Fibroblast of upper back skin (primary cell): Measurements from ENCODE around the gene PDCD6IP.
"Not testable (repeated sequence)": the region's sequence is repeated elsewhere in the genome, so short reads cannot be mapped to it uniquely, and the experiment has no call there.

Experiments
- DNase-seq: peaks from one replicate; pipeline ENCODE4 v3.0.0-alpha.2; 2013

The PDCD6IP gene

GRCh38 chr3:33792167-33792892, 6.1 kb upstream of the PDCD6IP start:
- DNase-seq: no peak

- DNase-seq: no peak
Observed at GRCh38 chr3:33795131-33795530, 3.3 kb upstream of the PDCD6IP start.

GRCh38 chr3:33795856-33796536, 2.4 kb upstream of the PDCD6IP start:
- no peak for DNase-seq

- no peak for DNase-seq
Observed at GRCh38 chr3:33798113-33798417, 365 bp upstream of the PDCD6IP start.

GRCh38 chr3:33799202-33799551, 747 bp downstream of the PDCD6IP start:
- DNase-seq: no peak

GRCh38 chr3:33803252-33803651, 4.8 kb downstream of the PDCD6IP start:
- DNase-seq: no peak

GRCh38 chr3:33803894-33804526, 5.6 kb downstream of the PDCD6IP start:
- no peak for DNase-seq

GRCh38 chr3:33807191-33807590, 8.8 kb downstream of the PDCD6IP start:
- no peak for DNase-seq

- DNase-seq: no peak
Observed at GRCh38 chr3:33808559-33808958, 10.1 kb downstream of the PDCD6IP start.

GRCh38 chr3:33810545-33810944, 12.1 kb downstream of the PDCD6IP start:
- no peak for DNase-seq

GRCh38 chr3:33821989-33822388, 23.6 kb downstream of the PDCD6IP start:
- no peak for DNase-seq

GRCh38 chr3:33823821-33824220, 25.4 kb downstream of the PDCD6IP start:
- DNase-seq: no peak

GRCh38 chr3:33825111-33825510, 26.7 kb downstream of the PDCD6IP start:
- DNase-seq: no peak

GRCh38 chr3:33826206-33826605, 27.8 kb downstream of the PDCD6IP start:
- no peak for DNase-seq

- DNase-seq: peak; percentile 60
Observed at GRCh38 chr3:33826688-33827087, 28.3 kb downstream of the PDCD6IP start.

- DNase-seq: no peak
Observed at GRCh38 chr3:33829720-33830119, 31.3 kb downstream of the PDCD6IP start.

- peak; percentile 25 for DNase-seq
Observed at GRCh38 chr3:33831053-33831452, 32.6 kb downstream of the PDCD6IP start.

GRCh38 chr3:33833408-33834095, 35.1 kb downstream of the PDCD6IP start:
- no peak for DNase-seq

GRCh38 chr3:33834096-33834453, 35.6 kb downstream of the PDCD6IP start:
- DNase-seq: no peak

- not testable (repeated sequence) for DNase-seq
Observed at GRCh38 chr3:33837182-33837581, 38.8 kb downstream of the PDCD6IP start.

- DNase-seq: no peak
Observed at GRCh38 chr3:33839283-33839682, 40.9 kb downstream of the PDCD6IP start.

GRCh38 chr3:33840179-33840578, 41.7 kb downstream of the PDCD6IP start:
- no peak for DNase-seq

GRCh38 chr3:33848624-33849347, 50.4 kb downstream of the PDCD6IP start:
- DNase-seq: no peak
